ENCODE measurements around the gene NUP62. TPM values are rescaled to one million over a fixed set of nuclear protein-coding genes. Genes with fewer than 3 reads are reported as not detected.
A peak's percentile ranks its signal among the peaks of the same experiment; 100 is the strongest.

Gene NUP62
- total and polyA plus RNA-seq, 8 donors: 11.4 to 26.4 (median 17.4) TPM

GRCh38 chr19:49887665-49888509, 41.4 kb downstream of the NUP62 start:
- DNase-seq (peak in 2 of 6 donors; percentile 20 to 79), FAIRE-seq (no peak), ATAC-seq (no peak)
- no peak for TF ChIP-seq CTCF (IDR thresholded peaks at IDR 0.05)
- Histone ChIP-seq H3K36me3 (peaks cover 9 to 27% (median 18%) of the 10 kb centered on the region in 3 donors), H3K4me1 (no peaks in the 10 kb centered on the region), H3K27me3 (no peaks in the 10 kb centered on the region), H3K27ac (no peak overlapping the region), H3K9me3 (no peaks in the 10 kb centered on the region), H3K4me3 (no peak overlapping the region)
- intact Hi-C loops (cut with DNase I): no loop called here
- WGBS, 2 donors: 45 to 87% methylated on average over 49 to 54 of the region's 54 CpGs

- H3K36me3 ChIP-seq: peaks cover 9 to 34% (median 24%) of the 10 kb centered on the region in 3 donors
- DNase-seq: peak in 1 of 6 donors; percentile 15
- ATAC-seq: no peak
- TF ChIP-seq CTCF (IDR thresholded peaks at IDR 0.05): no peak
- intact Hi-C loops (cut with DNase I): no loop called here
- no peaks in the 10 kb centered on the region for H3K27me3 ChIP-seq
- WGBS, 2 donors: 75 to 85% methylated on average over 22 to 23 of the region's 23 CpGs
- H3K4me3 ChIP-seq: no peak overlapping the region
- no peaks in the 10 kb centered on the region for H3K9me3 ChIP-seq
- H3K4me1 ChIP-seq: no peaks in the 10 kb centered on the region
- FAIRE-seq: no peak
- no peak overlapping the region for H3K27ac ChIP-seq
Observed at GRCh38 chr19:49887037-49887664, 42.2 kb downstream of the NUP62 start.

- Histone ChIP-seq H3K36me3 (peaks cover 9 to 56% (median 46%) of the 10 kb centered on the region in 3 donors), H3K27ac (no peak overlapping the region), H3K9me3 (no peaks in the 10 kb centered on the region), H3K27me3 (no peaks in the 10 kb centered on the region), H3K4me3 (no peak overlapping the region), H3K4me1 (no peaks in the 10 kb centered on the region)
- intact Hi-C loops (cut with DNase I): no loop called here
- FAIRE-seq (no peak), DNase-seq (no peak), ATAC-seq (no peak)
- TF ChIP-seq CTCF (IDR thresholded peaks at IDR 0.05): no peak
- 94 to 96% methylated on average over 3 of the region's 3 CpGs for WGBS, 2 donors
Observed at GRCh38 chr19:49884760-49885159, 44.5 kb downstream of the NUP62 start.

- DNase-seq (peak in 1 of 6 donors; percentile 36), FAIRE-seq (no peak), ATAC-seq (no peak)
- H3K4me1 ChIP-seq: no peaks in the 10 kb centered on the region
- no peaks in the 10 kb centered on the region for H3K27me3 ChIP-seq
- intact Hi-C loops (cut with DNase I): no loop called here
- no peak overlapping the region for H3K27ac ChIP-seq
- H3K36me3 ChIP-seq: peaks cover 9 to 56% (median 46%) of the 10 kb centered on the region in 3 donors
- no peak overlapping the region for H3K4me3 ChIP-seq
- no peak for TF ChIP-seq CTCF (IDR thresholded peaks at IDR 0.05)
- WGBS, 2 donors: 92 to 95% methylated on average over 18 of the region's 18 CpGs
- H3K9me3 ChIP-seq: no peaks in the 10 kb centered on the region
Observed at GRCh38 chr19:49884109-49884508, 45.2 kb downstream of the NUP62 start.
